Duodenal mucosa (tissue), 2 donors: ENCODE results near the gene MVB12B.

Experiments
- H3K27ac ChIP-seq: one replicate; pipeline ENCODE4 v1.7.0; 2013; ENCODE audit warnings: low read depth, low read length
- H3K27me3 ChIP-seq, 2 donors: one replicate each; pipeline ENCODE4 v1.7.0; 2013; ENCODE audit warnings: low read length in 2 of 2, control low read depth in 1 of 2; ENCODE audit not compliant: insufficient read depth in 2 of 2, control insufficient read depth in 1 of 2
- H3K36me3 ChIP-seq, 2 donors: one replicate each; pipeline ENCODE4 v1.7.0; 2013; ENCODE audit warnings: low read length in 2 of 2, control low read depth in 1 of 2; ENCODE audit not compliant: insufficient read depth in 2 of 2, control insufficient read depth in 1 of 2
- H3K4me1 ChIP-seq, 2 donors: one replicate each; pipeline ENCODE4 v1.7.0; 2013; ENCODE audit warnings: low read length in 2 of 2, control low read depth in 1 of 2; ENCODE audit not compliant: insufficient read depth in 2 of 2, control insufficient read depth in 1 of 2
- H3K4me3 ChIP-seq, 2 donors: one replicate each; pipeline ENCODE4 v1.7.0; 2013; ENCODE audit warnings: low read length in 2 of 2, low read depth in 1 of 2
- H3K9ac ChIP-seq, 2 donors: one replicate each; pipeline ENCODE4 v1.7.0; 2013; ENCODE audit warnings: low read length in 2 of 2, low read depth in 1 of 2
- H3K9me3 ChIP-seq, 2 donors: one replicate each; pipeline ENCODE4 v1.7.0; 2013; ENCODE audit warnings: low read length in 2 of 2, control low read depth in 1 of 2; ENCODE audit not compliant: control insufficient read depth in 1 of 2

Gene MVB12B

DNA sequence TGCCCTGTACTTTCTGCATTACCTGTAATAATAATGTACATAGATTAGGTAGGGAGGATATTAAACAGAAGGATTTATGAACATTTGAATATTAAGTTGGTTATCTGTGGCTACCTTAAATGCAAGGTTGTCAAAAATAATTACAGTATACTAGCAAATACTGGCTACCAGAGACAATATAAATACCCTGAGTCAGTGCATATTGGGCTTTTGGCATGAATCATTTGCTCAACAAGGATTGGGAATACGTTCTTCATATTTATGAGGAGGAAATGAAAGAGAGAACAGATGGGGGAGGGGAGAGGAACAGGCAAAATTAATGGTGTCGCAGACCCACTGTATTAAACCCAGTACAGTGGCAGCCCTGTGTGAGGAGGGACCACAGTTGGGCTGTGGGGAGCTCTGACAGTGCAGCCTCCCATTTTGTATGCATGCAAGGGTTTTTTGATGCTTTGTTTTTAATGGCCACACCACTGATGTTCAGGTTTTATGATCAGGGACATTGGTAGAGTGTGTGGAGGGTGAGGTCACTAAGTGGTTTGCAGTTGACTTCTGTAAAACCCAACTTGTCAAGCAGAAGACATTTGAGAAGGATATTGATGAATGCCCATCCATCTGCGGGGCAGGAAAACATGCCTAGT, 56.9 kb downstream of the MVB12B start:
- Histone ChIP-seq H3K4me3 (no peak overlapping the region), H3K27me3 (no peaks in the 10 kb centered on the region), H3K9me3 (no peaks in the 10 kb centered on the region), H3K27ac (no peak overlapping the region), H3K4me1 (no peaks in the 10 kb centered on the region), H3K36me3 (peaks cover 4 to 7% of the 10 kb centered on the region in 2 donors), H3K9ac (no peak overlapping the region)

DNA sequence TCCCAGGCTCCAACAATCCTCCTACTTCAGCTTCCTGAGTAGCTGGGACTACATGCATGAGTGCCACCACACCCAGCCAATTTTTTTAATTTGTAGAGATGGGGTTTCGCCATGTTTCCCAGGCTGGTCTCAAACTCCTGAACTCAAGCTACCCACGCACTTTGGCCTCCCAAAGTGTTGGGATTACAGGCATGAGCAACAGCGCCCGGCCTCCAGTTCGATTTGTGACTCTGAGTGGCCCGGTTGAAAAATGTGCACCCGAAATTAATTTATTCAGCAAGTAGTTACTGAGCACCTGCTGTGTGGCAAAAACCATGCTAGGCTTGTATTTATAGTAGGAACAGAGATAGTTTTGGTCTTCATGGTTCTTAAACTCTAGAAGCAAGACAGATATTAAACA, 58.3 kb downstream of the MVB12B start:
- peaks cover 4 to 7% of the 10 kb centered on the region in 2 donors for H3K36me3 ChIP-seq
- H3K4me3 ChIP-seq = no peak overlapping the region
- peaks cover 0 to 3% of the 10 kb centered on the region in 2 donors for H3K4me1 ChIP-seq
- H3K9me3 ChIP-seq = no peaks in the 10 kb centered on the region
- no peaks in the 10 kb centered on the region for H3K27me3 ChIP-seq
- H3K9ac ChIP-seq = no peak overlapping the region
- H3K27ac ChIP-seq = no peak overlapping the region

DNA sequence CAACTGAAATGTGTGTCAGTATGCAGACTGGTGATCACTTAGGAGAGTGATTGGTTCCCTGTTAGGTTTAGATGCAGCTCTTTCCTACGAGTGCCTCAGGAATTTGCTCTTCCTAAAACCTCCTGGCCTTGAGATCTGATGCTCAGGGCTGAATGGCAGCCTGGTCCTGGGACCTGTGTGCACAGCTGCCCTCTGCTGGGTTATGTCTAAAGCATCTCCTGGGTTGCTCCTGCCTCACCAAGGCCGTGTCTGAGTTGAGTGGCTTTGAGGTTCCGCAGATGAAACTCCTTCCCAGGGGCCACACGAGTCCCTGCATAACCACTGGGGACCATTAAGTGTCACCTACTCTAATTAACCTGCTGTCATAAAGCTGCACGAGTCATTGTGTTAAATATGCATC, 59.5 kb downstream of the MVB12B start:
- H3K36me3 ChIP-seq = peaks cover 4 to 7% of the 10 kb centered on the region in 2 donors
- H3K4me3 ChIP-seq = no peak overlapping the region
- no peak overlapping the region for H3K27ac ChIP-seq
- no peaks in the 10 kb centered on the region for H3K27me3 ChIP-seq
- H3K9me3 ChIP-seq = no peaks in the 10 kb centered on the region
- no peak overlapping the region for H3K9ac ChIP-seq
- H3K4me1 ChIP-seq = peaks cover 0 to 5% of the 10 kb centered on the region in 2 donors

- Histone ChIP-seq H3K4me3 (no peak overlapping the region), H3K9me3 (no peaks in the 10 kb centered on the region), H3K27ac (no peak overlapping the region), H3K4me1 (peaks cover 0 to 9% of the 10 kb centered on the region in 2 donors), H3K9ac (no peak overlapping the region), H3K27me3 (no peaks in the 10 kb centered on the region), H3K36me3 (peaks cover 4 to 7% of the 10 kb centered on the region in 2 donors)
Measured at GRCh38 chr9:126386776-126387175, 60.1 kb downstream of the MVB12B start.

- no peak overlapping the region for H3K9ac ChIP-seq
- H3K9me3 ChIP-seq = no peaks in the 10 kb centered on the region
- H3K4me3 ChIP-seq = no peak overlapping the region
- H3K27me3 ChIP-seq = no peaks in the 10 kb centered on the region
- H3K27ac ChIP-seq = no peak overlapping the region
- H3K36me3 ChIP-seq = peaks cover 4 to 5% of the 10 kb centered on the region in 2 donors
- H3K4me1 ChIP-seq = peaks cover 9 to 15% of the 10 kb centered on the region in 2 donors
Measured at GRCh38 chr9:126388964-126389708, 62.5 kb downstream of the MVB12B start.

DNA sequence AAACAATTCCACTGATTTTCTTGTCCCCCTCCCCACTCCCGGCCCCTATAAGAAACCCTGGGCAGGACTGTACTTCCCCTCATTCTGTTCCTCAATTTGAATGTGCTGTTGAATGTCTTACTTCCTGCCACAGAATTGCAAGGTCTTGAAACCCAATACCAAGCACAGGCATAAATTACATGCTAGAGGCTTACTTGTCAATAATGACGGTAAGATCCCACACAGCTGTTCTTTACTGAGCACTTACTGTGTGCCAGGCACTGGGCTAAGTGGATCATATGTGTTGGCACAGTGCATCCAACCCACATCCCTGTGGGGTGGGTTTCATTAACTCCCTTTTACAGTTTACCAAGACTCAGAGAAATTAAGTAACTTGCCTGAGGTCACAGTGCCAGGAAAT, 63.4 kb downstream of the MVB12B start:
- Histone ChIP-seq H3K36me3 (peaks cover 4 to 9% of the 10 kb centered on the region in 2 donors), H3K4me3 (no peak overlapping the region), H3K4me1 (peaks cover 9 to 15% of the 10 kb centered on the region in 2 donors), H3K27ac (no peak overlapping the region), H3K9ac (no peak overlapping the region), H3K27me3 (no peaks in the 10 kb centered on the region), H3K9me3 (no peaks in the 10 kb centered on the region)

DNA sequence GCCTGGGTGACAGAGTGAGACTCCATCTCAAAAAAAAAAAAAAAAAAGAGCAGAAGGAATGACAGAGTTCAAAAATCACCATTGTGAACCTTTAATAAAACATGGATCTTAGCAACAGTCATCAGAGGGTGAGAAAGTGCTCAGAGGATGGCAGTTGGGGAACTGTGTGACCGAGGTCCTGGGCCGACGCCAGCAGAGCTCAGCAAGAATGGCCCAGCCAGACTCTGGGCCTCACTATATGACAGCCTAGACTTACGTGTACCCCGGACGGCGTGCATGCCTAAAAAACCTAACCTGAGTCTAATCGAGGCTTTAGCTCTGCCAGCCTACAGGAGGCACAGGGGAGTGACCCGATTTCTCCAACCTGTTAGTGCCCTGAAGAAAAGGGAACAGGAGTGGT, 64.3 kb downstream of the MVB12B start:
- no peak overlapping the region for H3K4me3 ChIP-seq
- H3K4me1 ChIP-seq = peaks cover 15% of the 10 kb centered on the region in 2 donors
- H3K9ac ChIP-seq = no peak overlapping the region
- H3K27me3 ChIP-seq = no peaks in the 10 kb centered on the region
- peaks cover 4 to 11% of the 10 kb centered on the region in 2 donors for H3K36me3 ChIP-seq
- no peak overlapping the region for H3K27ac ChIP-seq
- no peaks in the 10 kb centered on the region for H3K9me3 ChIP-seq

GRCh38 chr9:126391713-126392661, 65.4 kb downstream of the MVB12B start:
- H3K9ac ChIP-seq = no peak overlapping the region
- H3K27me3 ChIP-seq = no peaks in the 10 kb centered on the region
- peaks cover 4 to 11% of the 10 kb centered on the region in 2 donors for H3K36me3 ChIP-seq
- H3K27ac ChIP-seq = no peak overlapping the region
- no peak overlapping the region for H3K4me3 ChIP-seq
- H3K9me3 ChIP-seq = no peaks in the 10 kb centered on the region
- H3K4me1 ChIP-seq = peaks cover 16 to 18% of the 10 kb centered on the region in 2 donors

DNA sequence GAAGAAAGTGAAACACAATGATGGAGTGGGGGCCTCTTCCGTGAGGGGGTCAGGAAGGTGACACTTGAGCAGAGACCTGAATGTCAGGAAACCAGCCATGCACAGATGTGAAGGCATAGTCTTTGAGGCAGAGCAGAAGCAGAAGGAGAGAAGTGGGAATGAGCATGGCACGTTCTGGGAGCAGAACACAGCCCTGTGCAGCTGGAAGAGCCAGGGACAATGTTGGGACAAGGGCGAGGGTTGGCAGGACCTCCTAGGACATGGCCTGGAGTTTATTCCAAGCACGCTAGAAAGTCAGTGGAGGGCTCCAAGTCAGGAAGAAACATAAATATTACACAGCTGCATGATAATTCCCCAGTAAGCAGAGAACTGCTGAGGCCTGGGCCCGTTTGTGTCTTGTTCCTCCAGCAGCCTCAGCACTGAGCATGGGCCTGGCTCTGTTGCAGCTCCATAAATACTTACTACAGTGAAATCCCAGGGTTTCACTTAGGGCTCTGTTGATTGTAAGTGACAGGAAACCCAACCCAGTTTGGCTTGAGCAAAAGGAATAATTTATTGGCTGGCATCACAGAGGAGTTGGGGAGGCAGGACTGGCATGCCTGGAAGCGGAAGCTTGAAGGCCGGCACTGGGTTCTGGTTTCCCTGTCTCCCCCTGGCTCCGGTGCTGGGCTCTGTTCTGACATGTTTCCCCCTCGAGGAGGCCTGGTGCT, 66.2 kb downstream of the MVB12B start:
- no peak overlapping the region for H3K9ac ChIP-seq
- H3K9me3 ChIP-seq = no peaks in the 10 kb centered on the region
- no peak overlapping the region for H3K4me3 ChIP-seq
- no peaks in the 10 kb centered on the region for H3K27me3 ChIP-seq
- no peak overlapping the region for H3K27ac ChIP-seq
- H3K4me1 ChIP-seq = peaks cover 18 to 20% of the 10 kb centered on the region in 2 donors
- H3K36me3 ChIP-seq = peaks cover 4 to 11% of the 10 kb centered on the region in 2 donors
